ENCODE results near the gene WDR89.
"Not testable (repeated sequence)": the region's sequence is repeated elsewhere in the genome, so short reads cannot be mapped to it uniquely, and the experiment has no call there.

The WDR89 gene

DNA sequence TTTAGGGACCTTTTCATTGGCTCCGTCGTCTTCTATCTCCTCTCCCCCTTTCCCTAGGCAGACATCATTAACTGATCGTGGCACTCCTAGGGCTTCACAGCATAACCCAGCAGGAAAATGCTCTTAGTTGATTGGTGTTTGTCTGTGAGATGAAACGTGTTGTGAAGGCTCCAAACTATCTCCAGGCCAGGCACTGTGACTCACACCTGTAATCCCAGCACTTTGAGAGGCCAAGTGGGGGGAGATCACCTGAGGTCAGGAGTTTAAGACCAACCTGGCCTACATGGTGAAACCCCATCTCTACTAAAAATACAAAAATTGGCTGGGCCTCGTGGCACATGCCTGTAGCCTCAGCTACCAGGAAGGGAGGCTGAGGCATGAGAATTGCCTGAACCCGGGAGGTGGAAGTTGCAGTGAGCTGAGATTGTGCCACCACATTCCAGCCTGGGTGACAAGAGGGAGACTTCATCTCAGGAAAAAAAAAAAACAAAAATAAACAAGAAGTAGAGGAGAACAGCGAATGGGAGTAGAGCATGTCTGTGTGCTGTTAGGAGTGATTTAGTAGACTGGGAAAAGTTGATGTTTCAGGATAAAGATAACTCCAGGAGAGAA lies 32.3 kb upstream of the WDR89 start:
- Histone ChIP-seq H3K9me3 (replicated peaks in 1 of 11) (no peaks in the 10 kb centered on the region), H3K27me3 (no peaks in the 10 kb centered on the region), H4K20me1 (no peaks in the 10 kb centered on the region), H3K9ac (no peak overlapping the region), H3K4me1 (peaks cover 0 to 10% (median 4%) of the 10 kb centered on the region in 10 experiments; a peak in 9 of 20 replicates), H3K4me2 (no peak overlapping the region), H3K36me3 (peaks cover 0 to 32% (median 9%) of the 10 kb centered on the region in 11 experiments; a peak in 10 of 22 replicates), H3K27ac (no peak overlapping the region), H3K4me3 (no peak overlapping the region)
- no peak for TF ChIP-seq Cebpa-rat (IDR thresholded peaks at IDR 0.05)

DNA sequence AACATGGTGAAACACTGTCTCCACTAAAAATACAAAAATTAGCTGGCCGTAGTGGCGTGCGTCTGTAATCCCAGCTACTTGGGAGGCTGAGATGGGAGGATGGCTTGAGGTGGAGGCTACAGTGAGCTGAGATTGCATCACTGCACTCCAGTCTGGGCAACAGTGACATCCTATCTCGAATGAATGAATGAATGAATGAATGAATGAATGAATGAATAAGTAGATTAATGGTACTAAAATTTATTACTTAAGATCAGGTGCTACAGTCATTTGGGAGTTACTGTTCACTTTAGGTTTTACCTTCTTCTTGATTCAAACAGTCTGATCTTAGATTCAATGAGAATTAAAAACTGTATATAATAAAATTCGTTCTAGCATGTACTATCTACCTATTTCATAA lies 31.6 kb upstream of the WDR89 start:
- Histone ChIP-seq H4K20me1 (no peaks in the 10 kb centered on the region), H3K36me3 (peaks cover 0 to 24% (median 9%) of the 10 kb centered on the region in 11 experiments; a peak in 10 of 22 replicates), H3K27ac (no peak overlapping the region), H3K9ac (no peak overlapping the region), H3K27me3 (no peaks in the 10 kb centered on the region), H3K4me3 (no peak overlapping the region), H3K4me1 (peaks cover 0 to 10% (median 4%) of the 10 kb centered on the region in 10 experiments; a peak in 9 of 20 replicates), H3K9me3 (replicated peaks in 1 of 11) (no peaks in the 10 kb centered on the region), H3K4me2 (peak overlapping the region in 3 of 11 experiments; percentile 3 to 33 (median 9); a peak in 5 of 22 replicates)
- no peak for TF ChIP-seq Cebpa-rat (IDR thresholded peaks at IDR 0.05)

DNA sequence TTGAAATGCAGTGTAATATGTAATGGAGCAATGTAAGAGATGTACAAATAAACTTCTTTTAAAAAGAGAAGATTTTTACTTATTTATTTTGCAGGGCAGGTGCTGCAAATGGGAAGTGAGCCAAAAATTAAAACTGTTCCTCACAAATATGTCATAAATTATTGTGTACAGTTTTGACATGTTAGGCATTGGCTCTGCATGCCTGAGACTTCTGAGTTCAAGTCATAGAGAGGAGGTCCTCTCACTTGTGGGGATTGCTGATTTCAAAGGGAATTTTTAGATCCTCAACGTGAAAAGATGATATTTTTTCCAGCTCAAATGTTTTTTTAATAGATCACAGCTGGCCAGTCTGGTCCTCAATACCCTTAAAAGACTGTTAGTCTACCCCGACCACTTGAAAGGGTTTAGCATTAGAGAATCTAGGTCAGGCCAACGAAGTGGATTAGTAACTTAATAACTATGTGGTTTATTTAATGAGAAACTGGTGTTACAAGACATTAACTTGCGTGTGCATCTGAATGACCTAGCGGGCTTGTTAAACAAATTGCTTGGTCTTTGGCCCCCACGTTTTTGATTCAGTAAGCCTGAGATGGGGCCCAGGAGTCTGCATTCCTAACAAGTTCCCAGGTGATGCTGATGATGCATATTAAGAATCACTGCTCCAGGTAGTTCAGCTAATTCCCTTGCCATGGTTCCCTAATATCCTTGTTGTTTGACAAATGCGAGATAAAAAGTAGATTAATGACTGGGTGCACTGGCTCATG lies 30.9 kb upstream of the WDR89 start:
- Histone ChIP-seq H3K4me1 (peaks cover 0 to 10% (median 4%) of the 10 kb centered on the region in 10 experiments; a peak in 9 of 20 replicates), H3K9ac (no peak overlapping the region), H3K4me3 (no peak overlapping the region), H3K9me3 (replicated peaks in 1 of 11) (no peaks in the 10 kb centered on the region), H3K4me2 (peak overlapping the region in 5 of 11 experiments; percentile 3 to 39 (median 14); a peak in 7 of 22 replicates), H4K20me1 (no peaks in the 10 kb centered on the region), H3K36me3 (peaks cover 0 to 18% (median 7%) of the 10 kb centered on the region in 11 experiments; a peak in 10 of 22 replicates), H3K27ac (no peak overlapping the region), H3K27me3 (no peaks in the 10 kb centered on the region)
- no peak for TF ChIP-seq Cebpa-rat (IDR thresholded peaks at IDR 0.05)

DNA sequence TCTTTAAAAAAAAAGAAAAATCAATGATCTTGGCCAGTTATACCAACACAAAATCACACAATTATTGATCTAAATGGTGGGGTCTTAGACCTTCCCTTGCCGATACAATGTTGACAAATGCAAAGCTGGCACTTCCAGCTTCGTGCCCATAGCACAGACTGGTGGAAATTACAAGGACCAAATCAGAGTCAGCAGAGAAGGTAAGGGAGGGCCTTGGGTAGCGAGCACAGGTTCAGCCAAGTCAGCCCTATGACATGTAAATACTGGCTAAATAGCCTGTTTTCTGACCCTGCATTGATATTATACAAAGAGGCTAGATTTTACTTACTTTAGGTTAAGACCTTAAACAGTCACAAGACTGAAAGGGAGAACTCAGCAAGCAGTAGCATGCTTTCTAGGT lies 30.3 kb upstream of the WDR89 start:
- Histone ChIP-seq H3K4me3 (no peak overlapping the region), H3K27ac (no peak overlapping the region)

DNA sequence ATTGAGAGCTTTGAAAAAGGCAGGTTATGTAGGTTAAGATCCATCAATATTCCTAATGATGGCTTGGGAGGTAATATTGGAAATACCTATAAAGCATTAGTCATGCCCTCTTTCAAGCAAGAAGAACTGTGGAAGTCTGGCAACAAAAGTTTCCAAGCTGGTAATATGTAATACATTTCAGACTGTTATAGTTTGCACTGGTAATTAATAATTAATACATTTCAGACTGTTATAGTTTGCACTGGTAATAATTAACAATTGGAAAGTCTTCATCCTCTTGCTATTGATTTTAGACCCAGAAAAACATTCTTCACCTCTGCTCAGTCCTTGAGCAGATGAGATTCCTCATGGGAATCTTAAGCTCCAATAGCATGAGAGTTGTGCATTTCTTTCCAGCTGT lies 29.0 kb upstream of the WDR89 start:
- H3K27me3 ChIP-seq, result no peaks in the 10 kb centered on the region
- H3K36me3 ChIP-seq, result no peaks in the 10 kb centered on the region
- H3K4me3 ChIP-seq, result no peak overlapping the region
- H3K9ac ChIP-seq, result no peak overlapping the region
- H3K4me1 ChIP-seq, result peaks cover 0 to 10% (median 4%) of the 10 kb centered on the region in 10 experiments; a peak in 9 of 20 replicates
- H3K27ac ChIP-seq, result no peak overlapping the region
- H3K9me3 ChIP-seq (replicated peaks in 1 of 11), result no peaks in the 10 kb centered on the region
- H4K20me1 ChIP-seq, result no peaks in the 10 kb centered on the region
- TF ChIP-seq Cebpa-rat (IDR thresholded peaks at IDR 0.05), result no peak
- no peak overlapping the region for H3K4me2 ChIP-seq

More for the DNA sequence above, 30.3 kb upstream of the WDR89 start:
- H3K9ac ChIP-seq, result no peak overlapping the region
- H3K36me3 ChIP-seq, result peaks cover 0 to 12% (median 1%) of the 10 kb centered on the region in 11 experiments; a peak in 5 of 22 replicates
- TF ChIP-seq Cebpa-rat (IDR thresholded peaks at IDR 0.05), result no peak
- peaks cover 0 to 10% (median 4%) of the 10 kb centered on the region in 10 experiments; a peak in 9 of 20 replicates for H3K4me1 ChIP-seq
- 0 out of 22 replicates have a peak overlapping the region, but pooled peaks of 1 of the 11 experiments have one; percentile 39 for H3K4me2 ChIP-seq
- H3K9me3 ChIP-seq (replicated peaks in 1 of 11), result no peaks in the 10 kb centered on the region
- H3K27me3 ChIP-seq, result no peaks in the 10 kb centered on the region
- H4K20me1 ChIP-seq, result no peaks in the 10 kb centered on the region

DNA sequence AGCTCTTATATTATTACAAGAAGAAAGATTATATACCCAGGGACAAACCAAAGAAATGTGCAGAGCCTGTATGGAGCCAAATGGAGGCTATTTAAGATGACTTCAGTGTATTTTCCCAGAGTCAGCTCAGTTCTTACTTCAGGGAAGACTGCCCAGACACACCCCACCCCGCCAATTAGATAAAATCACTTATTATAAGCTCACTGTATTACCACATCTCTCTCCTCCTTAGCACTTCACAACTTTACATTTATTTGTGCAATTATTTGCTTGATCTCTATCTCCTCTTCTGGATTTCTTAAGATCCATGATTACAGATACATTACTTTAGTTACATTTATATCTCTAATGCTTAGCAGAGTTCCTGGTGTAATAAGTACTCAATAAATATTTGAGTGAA lies 24.7 kb upstream of the WDR89 start:
- H4K20me1 ChIP-seq, result no peaks in the 10 kb centered on the region

DNA sequence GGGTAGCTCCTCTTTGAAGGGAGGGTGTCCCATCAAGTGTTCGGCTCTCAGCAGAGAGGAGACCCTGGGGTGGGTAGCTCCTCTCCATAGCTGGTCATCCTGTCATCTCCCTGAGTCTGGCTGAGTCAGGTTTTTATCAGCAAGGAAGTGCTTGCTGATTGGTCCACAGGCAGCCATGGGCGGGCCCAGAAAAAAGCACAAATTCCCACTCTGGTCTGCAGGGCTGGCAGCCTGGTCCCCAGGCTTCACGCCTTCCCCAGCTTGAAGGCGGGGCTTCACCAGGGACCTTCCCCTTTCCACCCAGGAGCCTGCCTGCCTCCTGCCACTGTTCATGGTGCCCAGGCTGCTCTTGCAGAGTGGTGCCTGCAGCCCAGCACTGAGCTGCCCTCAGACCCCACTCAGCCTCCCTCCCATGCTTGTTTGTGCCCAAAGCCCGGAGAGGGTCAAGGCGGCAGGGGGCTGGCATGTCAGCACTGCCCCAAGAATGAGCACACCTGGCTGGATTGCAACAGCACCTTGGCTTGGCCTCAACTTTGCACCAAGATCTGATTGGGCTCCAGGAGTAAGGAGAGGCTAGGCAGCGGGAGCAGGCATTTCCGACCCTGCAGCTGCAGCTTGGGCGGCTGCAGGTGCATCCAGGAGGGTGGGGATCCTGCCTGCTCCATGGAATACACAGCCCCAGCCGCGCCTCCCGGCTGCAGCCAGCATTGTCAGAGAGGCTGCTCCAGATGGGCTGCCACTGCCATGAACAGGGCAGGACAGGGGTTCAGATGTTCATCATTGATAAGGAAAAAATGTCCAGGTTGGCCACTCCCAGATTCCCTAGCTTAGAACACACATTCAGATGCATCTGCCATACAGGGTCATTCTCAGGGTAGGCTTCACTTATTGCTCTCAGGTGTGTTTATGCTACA lies 22.0 kb upstream of the WDR89 start:
- Histone ChIP-seq H3K36me3 (peaks cover 0 to 10% (median 0%) of the 10 kb centered on the region in 11 experiments; a peak in 4 of 22 replicates), H3K27ac (no peak overlapping the region), H3K4me2 (no peak overlapping the region), H3K9me3 (replicated peaks in 1 of 11) (peaks cover 8 to 22% (median 17%) of the 10 kb centered on the region in 11 experiments; a peak in 19 of 22 replicates), H3K4me3 (no peak overlapping the region), H3K27me3 (no peaks in the 10 kb centered on the region), H3K4me1 (no peaks in the 10 kb centered on the region), H3K9ac (no peak overlapping the region), H4K20me1 (no peaks in the 10 kb centered on the region)
- no peak for TF ChIP-seq Cebpa-rat (IDR thresholded peaks at IDR 0.05)

More for the DNA sequence above, 24.7 kb upstream of the WDR89 start:
- no peak for TF ChIP-seq Cebpa-rat (IDR thresholded peaks at IDR 0.05)
- H3K27ac ChIP-seq, result no peak overlapping the region
- H3K4me3 ChIP-seq, result no peak overlapping the region
- peaks cover 0 to 10% (median 0%) of the 10 kb centered on the region in 11 experiments; a peak in 4 of 22 replicates for H3K36me3 ChIP-seq
- peaks cover 8 to 22% (median 17%) of the 10 kb centered on the region in 11 experiments; a peak in 19 of 22 replicates for H3K9me3 ChIP-seq (replicated peaks in 1 of 11)
- no peak overlapping the region for H3K9ac ChIP-seq
- no peaks in the 10 kb centered on the region for H3K27me3 ChIP-seq
- H3K4me2 ChIP-seq, result no peak overlapping the region
- H3K4me1 ChIP-seq, result no peaks in the 10 kb centered on the region

DNA sequence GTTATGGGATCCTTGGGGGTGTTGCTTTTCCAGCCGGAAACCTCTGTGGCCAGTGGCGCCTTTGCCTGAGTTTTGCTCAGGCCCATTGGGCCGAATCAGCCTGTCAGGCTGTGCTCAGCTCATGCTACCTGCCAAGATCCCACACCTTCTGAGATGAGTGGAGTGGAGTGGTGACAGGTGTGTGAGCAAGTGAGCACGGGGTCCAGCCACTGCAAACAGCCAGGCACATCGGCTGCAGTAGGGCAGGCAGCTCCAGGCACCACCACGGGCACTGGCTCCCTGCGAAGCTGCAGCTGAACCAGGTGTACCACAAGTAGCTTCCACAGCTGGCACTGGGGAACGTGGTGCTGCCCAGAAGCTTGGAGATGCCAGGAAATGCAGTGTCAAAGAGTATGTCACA lies 21.1 kb upstream of the WDR89 start:
- no peaks in the 10 kb centered on the region for H4K20me1 ChIP-seq
- no peak overlapping the region for H3K27ac ChIP-seq
- H3K9ac ChIP-seq, result no peak overlapping the region
- H3K27me3 ChIP-seq, result no peaks in the 10 kb centered on the region
- peaks cover 8 to 22% (median 17%) of the 10 kb centered on the region in 11 experiments; a peak in 19 of 22 replicates for H3K9me3 ChIP-seq (replicated peaks in 1 of 11)
- H3K4me2 ChIP-seq, result no peak overlapping the region
- H3K36me3 ChIP-seq, result peaks cover 0 to 18% (median 1%) of the 10 kb centered on the region in 11 experiments; a peak in 4 of 22 replicates
- H3K4me1 ChIP-seq, result no peaks in the 10 kb centered on the region
- H3K4me3 ChIP-seq, result no peak overlapping the region
- no peak for TF ChIP-seq Cebpa-rat (IDR thresholded peaks at IDR 0.05)

DNA sequence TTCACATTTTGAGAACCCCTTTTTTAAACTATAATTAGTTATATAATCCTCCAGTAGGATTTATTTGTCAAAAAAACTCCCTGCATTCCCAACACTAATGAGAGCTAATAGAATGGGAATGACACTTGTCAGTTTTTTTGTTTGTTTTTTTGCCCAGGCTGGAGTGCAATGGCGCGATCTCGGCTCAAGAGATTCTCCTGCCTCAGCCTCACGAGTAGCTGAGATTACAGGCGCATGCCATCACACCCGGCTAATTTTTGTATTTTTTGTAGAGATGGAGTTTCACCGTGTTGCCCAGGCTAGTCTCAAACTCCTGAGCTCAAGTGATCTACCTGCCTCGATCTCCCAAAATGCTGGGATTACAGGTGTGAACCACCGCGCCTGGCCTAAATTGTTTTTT lies 20.2 kb upstream of the WDR89 start:
- not testable (repeated sequence) for H3K9ac ChIP-seq, H3K27me3 ChIP-seq, H3K4me2 ChIP-seq, H3K27ac ChIP-seq, H3K4me1 ChIP-seq, H3K4me3 ChIP-seq, H4K20me1 ChIP-seq
- Histone ChIP-seq H3K9me3 (replicated peaks in 1 of 11) (peaks cover 8 to 22% (median 17%) of the 10 kb centered on the region in 11 experiments; a peak in 19 of 22 replicates), H3K36me3 (peaks cover 0 to 18% (median 3%) of the 10 kb centered on the region in 11 experiments; a peak in 5 of 22 replicates)

Measured in BLaER1 treated with 17β-estradiol and CSF1 and Interleukin-3, amounts not matched to agents 10 nM and 100 nM (cell line).